Activated CD8-positive, alpha-beta memory T cell treated with anti-CD3 and anti-CD28 coated beads for 1 hour (primary cell): Measurements from ENCODE around the gene COL23A1.

ENCODE experiments used
- DNase-seq, 2 donors: peaks; one replicate each; pipeline ENCODE4 v3.0.0-alpha.2; 2020; ENCODE audit warnings: low read depth in 1 of 2; ENCODE audit errors: extremely low read depth in 1 of 2

The COL23A1 gene

DNA sequence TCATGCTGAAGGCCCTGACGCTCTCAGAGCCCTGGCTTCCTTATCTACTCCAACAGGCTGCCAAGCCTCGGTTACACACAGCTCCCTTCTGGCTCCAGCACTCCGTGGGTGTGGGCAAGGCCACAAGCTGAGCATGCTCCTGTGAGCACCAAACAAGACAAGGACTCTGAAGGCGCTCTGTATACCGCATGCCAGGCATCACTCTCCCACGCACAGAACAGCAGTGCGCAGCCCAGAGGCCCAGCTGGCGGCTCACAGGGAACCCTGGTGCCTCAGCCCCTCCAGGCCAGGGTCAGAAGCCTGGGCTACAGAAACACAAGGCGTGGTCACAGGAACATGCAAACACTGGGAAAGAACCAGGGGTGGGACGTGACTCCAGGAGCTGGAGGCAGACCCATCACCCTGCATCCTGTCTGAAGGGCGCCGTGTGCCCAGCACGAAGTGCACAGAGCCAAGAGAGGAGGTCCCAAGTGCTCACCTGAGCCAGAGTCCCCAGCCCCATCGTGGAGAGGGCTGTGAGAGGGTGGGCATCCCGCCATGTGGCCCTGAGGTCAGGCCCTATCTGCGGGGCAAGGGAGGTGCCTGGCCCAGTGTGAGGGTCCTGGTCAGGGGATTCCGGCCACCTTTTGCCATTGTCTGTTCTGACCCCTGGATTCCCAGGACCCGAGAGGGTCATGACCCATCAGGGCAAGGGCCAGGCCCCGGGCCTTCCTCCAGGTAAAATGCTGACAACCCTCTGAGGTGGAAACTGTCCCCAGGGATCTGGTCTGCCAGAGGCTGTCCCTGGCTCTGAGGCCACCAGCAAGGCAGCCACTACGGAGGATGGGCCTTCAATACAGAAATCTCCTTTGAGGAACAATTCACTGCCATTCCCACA lies 54.7 kb downstream of the COL23A1 start:
- DNase-seq, result no peak

DNA sequence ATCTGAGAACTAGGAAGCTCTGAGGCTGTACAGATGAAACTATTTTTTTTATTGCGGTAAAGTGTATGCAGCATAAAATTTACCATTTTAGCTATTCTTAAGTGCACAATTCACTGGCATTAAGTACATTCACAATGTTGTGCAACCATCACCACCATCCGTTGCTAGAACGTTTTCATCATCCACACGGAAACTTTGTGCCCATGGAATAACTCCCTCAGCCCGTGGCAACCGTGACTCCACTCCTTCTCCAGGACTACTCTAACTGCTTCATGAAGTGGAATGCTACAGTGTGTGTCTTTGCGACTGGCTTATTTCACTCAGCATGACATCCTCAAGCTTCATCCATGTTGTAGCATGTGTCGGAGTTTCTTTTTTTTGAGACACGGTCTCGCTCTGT lies 57.1 kb downstream of the COL23A1 start:
- no peak for DNase-seq

GRCh38 chr5:178532666-178533065 lies 57.5 kb downstream of the COL23A1 start:
- DNase-seq, result no peak

DNA sequence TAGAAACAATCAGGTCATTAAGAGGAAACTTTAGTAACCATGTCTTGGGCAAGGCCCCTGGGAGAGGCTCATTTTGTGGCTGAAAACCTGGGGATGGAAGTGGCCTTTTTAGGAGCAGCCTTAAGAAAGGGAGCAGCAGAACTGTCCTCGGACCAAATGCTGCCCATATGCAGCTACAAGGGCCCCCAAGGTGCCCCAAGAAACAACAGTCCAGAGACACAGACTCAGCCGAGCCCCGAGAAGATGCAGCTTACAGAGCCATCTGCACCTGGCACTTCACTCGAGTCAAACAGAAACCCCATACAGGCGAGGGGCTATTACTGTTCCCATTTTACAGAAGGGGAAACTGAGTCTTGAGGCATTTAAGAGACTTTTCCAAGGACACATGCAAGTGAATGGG lies 58.0 kb downstream of the COL23A1 start:
- no peak for DNase-seq

GRCh38 chr5:178531786-178532185 lies 58.4 kb downstream of the COL23A1 start:
- no peak for DNase-seq

GRCh38 chr5:178530526-178530925 lies 59.7 kb downstream of the COL23A1 start:
- no peak for DNase-seq

GRCh38 chr5:178529080-178529479 lies 61.1 kb downstream of the COL23A1 start:
- no peak for DNase-seq

DNA sequence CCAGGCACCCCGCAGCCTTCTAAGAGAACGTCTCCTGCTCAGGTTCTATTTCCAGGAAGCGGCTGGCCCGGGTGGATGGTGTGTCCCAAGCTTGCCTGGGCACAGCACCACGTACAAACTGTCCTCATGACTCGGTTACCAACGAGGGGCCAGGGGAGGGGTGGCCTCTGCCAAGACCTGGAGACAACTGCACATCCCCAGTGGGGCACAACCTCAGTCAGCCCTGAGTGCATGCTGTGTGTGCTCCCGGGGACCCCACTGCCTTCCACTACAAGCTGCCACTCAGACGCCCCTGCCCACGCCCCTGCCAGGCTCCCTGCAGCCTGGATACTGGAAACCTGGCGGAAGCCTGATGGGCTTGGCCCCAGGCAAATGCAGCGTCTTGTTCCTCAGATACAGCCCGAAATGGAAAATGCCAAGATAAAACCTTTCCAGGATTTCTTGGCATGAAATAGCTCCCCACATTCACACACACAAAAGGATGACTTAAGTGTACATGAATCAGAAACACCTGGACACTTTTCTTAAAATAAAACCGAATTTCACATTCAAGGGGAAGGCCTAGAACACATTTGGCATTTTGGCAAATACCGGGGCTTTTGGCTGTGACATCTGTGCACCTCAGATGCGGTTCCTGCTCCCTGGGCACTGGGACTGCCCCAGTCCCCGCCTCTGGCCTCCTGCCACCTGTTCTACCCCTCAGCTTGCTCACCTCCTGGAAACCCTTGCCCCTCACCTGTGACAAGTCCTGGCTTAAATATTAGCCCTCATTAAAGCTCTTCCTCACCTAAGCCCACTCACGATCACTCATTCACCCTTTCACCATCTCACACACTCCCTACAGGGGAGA lies 62.5 kb downstream of the COL23A1 start:
- no peak for DNase-seq

DNA sequence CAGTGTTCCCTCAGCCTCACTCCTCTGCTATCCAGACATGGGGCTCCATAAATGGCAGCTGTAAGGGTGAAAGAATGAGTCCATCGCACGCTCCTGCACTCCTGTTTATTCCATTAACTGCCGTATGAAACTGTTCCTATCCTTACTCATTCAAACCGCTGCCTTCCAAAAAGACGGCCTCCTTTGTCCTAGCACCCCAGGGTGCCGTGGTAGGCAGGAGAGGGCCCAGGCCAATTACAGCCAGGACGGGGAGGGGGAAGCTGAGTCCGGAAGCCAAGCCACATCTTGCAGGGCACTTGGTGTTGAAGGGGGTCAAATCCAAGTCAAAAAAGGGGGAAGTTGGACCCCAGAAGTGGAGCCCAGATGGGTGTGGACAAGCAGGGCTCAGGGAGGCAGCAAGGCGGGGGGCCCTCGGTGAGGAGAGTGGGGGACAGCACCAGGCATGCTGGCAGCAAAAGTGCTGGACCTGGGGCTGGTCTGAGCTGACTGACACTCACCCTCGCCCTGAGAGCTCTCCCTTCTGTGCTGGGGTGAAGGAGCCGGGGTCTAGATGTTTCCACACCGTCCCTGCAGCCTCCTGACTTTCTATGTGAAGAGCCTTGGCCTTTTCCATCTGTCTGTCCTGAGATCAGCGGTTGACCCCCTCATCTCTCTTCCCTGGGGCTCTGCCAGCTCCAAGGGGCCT lies 63.3 kb downstream of the COL23A1 start:
- DNase-seq, result no peak

GRCh38 chr5:178525906-178526732 lies 64.1 kb downstream of the COL23A1 start:
- DNase-seq, result no peak

DNA sequence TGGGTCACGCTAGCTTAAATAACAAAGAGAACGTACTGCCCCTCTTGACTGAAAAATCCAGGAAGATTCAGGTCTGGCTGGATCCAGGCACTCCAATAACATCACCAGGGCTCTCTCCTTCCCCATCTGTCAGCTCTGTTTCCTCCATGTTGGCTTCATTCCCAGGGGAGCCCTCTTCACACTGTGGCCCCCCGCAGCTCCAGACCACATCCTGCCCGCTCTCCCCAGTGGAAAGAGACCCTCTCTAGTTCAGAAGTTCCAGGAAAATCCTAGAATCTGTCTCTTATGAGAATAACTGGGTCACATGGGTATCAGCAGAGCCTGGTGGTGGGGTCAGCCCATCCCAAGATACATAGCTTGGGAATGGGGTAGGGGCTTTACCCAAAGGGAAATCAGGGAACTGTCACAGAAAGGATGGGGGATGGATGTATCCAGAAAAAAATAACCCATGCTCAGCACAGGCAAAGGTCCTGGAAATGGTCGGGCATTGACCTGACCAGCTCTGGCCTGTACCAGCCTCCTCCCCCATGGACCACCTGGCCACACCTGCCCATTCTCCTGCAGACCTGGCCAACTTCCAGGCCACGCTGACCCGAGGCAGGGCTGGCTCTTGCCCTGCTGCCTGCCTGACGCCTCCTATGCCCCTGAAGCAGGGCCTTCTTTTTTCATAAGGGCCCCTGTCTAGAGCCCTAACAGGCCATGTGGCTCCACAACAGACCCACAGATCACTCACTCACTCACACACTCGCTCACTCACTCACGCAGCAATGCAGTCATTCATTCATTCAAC lies 65.9 kb downstream of the COL23A1 start:
- no peak for DNase-seq

DNA sequence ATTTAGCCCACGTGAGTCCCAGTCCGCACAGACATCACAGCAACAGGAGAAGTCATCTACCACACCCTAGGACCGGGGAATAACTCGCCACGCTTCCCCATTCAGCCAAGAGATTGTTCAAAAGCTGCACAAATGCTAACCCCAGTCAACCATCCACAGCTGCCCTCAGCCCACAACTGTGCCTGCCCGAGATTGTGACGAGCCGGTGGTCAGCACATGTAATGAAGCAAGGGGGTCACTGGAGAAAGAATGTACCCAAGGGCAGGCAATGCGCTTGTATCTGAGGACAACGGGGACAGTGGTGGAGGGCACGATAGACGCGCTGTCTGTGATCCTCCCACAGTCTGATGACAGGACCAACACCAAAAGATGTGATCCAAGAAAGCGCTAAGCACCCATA lies 67.8 kb downstream of the COL23A1 start:
- DNase-seq, result no peak

DNA sequence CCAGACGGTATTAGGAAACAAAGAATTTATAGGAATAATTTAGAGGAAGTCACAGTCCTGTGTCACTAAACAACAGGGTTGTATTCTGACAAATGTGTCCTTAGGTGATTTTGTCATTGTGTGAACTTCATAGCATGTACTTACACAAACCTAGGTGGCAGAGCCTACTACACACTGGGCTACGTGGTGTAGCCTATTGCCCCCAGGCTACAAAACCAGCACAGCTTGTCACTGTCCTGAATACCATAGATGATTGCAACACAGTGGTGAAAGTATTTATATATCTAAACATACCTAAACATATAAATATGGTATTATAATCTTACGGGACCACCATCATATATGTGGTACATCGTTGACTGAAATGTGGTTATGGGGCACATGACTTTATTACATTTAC lies 69.3 kb downstream of the COL23A1 start:
- no peak for DNase-seq

GRCh38 chr5:178519804-178520203 lies 70.4 kb downstream of the COL23A1 start:
- DNase-seq, result no peak

GRCh38 chr5:178519155-178519554 lies 71.0 kb downstream of the COL23A1 start:
- DNase-seq, result no peak

DNA sequence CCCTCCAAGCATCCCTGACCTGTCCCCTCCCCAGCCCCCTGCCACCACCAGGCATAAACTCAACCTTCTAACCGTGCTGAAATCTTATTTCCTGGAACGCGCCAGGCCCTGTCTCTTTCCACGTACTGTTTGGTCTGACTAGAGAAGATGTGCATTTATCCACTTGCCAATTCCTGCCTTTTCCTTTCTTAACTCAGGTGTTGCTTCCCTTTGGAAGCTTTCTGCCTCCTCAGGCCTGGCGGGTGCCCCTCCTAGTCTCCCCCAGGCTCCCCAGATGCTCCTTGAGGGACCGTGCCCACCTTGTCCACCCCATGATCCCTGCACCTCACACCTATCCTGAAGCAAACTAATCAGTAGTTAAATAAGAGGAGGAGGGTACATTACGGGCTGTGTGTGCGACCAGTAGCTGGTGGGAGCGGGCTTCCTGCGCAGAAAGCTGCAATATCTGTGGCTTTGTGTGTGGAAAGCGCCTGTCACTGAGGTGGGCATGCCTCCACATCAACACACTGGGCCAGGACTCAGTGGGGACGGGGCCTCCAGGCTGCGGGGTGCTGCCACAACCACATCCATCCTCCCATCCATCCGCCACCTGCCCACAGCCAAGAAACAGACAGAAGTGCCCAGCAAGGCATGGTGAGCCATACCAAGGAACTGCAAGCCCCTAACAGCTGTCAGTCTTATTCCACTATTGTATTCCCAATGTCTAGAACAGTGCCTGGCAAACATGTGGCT lies 73.5 kb downstream of the COL23A1 start:
- DNase-seq, result no peak

- no peak for DNase-seq
Observed at GRCh38 chr5:178515776-178516503, 74.3 kb downstream of the COL23A1 start.

DNA sequence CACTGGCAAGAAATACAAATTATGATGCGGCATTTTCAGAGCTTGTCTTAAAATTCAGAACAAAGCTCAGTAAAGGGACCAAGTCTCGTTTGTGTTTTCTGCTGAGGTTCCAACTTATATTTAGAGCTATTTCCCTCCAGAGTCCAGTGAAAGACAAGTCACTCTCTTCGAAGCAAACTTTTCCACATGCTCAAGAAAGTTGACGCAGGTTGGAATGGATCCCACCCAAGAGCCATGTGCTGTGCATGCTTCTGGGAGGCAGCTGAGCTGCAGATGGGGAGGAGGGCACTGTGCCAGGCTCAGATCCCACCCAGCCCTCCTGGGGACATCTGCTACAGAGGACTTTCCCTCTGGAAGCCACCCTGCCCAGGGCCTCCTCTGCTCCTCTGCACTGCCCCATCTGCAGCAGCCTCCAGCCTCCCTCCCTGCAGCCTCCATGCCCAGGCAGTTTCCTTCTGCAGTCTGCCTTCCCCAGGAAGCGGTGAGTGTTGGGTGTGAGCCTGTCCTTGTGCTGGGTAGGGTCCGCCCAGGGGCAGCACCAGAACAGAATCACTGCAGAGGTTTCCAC lies 75.3 kb downstream of the COL23A1 start:
- no peak for DNase-seq
